A673 (cell line): Measurements from ENCODE around the gene JSRP1.

Experiments used
- EZH2 ChIP-seq: fragments of 200-600 bp; sonication (generic); IDR thresholded peaks from 2 replicates; pipeline ENCODE4 v1.6.1; 2017; ENCODE audit warnings: borderline replicate concordance, low read depth, mild to moderate bottlenecking, mixed read lengths, antibody characterized with exemption, low read length; ENCODE audit not compliant: poor library complexity, severe bottlenecking
- TF ChIP-seq, protein P1 (sequence below): fragments of 300-800, 200-600 bp; sonication (generic); conservative IDR thresholded peaks from 2 replicates; pipeline ENCODE4 v1.5.1; 2017; ENCODE audit warnings: low read depth, mild to moderate bottlenecking, antibody characterized with exemption, low read length, moderate library complexity, mixed read lengths

DNA sequence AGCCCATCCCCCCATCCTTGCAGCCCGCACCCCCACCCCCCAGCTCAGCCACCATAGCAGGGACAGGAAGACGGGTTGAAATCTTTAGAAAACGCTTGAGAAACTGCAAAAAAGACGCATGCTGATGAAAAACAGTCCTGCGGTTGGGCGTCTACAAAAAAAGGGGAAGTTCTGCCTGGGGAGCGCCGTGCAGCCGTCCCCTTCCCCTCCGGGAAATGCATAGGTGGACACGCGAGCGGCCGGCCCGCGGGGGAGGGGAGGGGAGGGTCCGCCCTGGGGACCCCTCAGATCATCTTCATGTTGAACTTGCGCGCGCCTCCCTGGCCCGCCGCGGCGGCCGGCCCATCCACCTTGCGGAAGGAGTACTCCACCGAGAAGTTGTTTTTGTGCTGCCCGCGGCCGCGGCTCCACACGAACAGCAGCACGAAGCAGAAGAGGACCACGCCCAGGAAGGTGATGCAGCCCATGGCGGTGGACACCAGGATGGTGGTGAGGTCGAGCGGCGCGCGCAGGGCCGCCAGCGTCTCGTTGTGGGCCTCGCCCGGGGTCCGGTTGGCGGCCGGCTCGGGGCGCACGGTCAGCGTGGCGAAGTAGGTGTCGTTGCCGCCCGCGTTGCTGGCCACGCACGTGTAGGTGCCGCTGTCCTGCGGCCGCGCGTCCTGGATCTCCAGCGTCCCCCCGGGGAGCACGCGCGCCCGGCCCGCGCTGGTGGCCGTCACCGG lies 33.7 kb upstream of the JSRP1 start:
- TF ChIP-seq, protein P1, sequence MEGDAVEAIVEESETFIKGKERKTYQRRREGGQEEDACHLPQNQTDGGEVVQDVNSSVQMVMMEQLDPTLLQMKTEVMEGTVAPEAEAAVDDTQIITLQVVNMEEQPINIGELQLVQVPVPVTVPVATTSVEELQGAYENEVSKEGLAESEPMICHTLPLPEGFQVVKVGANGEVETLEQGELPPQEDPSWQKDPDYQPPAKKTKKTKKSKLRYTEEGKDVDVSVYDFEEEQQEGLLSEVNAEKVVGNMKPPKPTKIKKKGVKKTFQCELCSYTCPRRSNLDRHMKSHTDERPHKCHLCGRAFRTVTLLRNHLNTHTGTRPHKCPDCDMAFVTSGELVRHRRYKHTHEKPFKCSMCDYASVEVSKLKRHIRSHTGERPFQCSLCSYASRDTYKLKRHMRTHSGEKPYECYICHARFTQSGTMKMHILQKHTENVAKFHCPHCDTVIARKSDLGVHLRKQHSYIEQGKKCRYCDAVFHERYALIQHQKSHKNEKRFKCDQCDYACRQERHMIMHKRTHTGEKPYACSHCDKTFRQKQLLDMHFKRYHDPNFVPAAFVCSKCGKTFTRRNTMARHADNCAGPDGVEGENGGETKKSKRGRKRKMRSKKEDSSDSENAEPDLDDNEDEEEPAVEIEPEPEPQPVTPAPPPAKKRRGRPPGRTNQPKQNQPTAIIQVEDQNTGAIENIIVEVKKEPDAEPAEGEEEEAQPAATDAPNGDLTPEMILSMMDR: no peak
- peak; percentile 68 for TF ChIP-seq EZH2
